ENCODE measurements around the gene ULBP3.

The ULBP3 gene

DNA sequence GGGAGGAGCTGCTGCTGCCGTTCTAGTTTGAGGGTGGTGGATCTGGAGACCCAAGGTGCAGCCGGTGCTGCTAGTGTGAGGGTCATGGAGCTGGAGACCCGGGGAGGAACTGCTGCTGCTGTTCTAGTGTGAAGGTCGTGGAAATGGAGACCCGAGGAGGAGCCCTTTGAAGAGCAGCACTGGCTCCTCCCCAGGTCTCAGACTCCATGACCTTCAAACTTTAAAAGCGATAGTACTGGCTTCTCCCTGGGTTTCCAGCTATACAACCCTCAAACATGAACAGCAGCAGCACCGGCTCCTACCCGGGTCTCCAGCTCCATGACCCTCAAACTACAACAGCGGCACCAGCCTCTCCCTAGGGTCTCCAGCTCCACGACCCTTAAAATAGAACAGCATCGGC lies 15.5 kb downstream of the ULBP3 start:
- TF ChIP-seq, protein P1, sequence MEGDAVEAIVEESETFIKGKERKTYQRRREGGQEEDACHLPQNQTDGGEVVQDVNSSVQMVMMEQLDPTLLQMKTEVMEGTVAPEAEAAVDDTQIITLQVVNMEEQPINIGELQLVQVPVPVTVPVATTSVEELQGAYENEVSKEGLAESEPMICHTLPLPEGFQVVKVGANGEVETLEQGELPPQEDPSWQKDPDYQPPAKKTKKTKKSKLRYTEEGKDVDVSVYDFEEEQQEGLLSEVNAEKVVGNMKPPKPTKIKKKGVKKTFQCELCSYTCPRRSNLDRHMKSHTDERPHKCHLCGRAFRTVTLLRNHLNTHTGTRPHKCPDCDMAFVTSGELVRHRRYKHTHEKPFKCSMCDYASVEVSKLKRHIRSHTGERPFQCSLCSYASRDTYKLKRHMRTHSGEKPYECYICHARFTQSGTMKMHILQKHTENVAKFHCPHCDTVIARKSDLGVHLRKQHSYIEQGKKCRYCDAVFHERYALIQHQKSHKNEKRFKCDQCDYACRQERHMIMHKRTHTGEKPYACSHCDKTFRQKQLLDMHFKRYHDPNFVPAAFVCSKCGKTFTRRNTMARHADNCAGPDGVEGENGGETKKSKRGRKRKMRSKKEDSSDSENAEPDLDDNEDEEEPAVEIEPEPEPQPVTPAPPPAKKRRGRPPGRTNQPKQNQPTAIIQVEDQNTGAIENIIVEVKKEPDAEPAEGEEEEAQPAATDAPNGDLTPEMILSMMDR (IDR thresholded peaks at IDR 0.05; ENCODE audit: low read length) = no peak
- TF ChIP-seq EZH2 (IDR thresholded peaks at IDR 0.05; ENCODE audit: borderline replicate concordance, low read length) = no peak
- H3K4me3 ChIP-seq (ENCODE audit: low read depth, low read length, poor library complexity, severe bottlenecking) = no peak overlapping the region

DNA sequence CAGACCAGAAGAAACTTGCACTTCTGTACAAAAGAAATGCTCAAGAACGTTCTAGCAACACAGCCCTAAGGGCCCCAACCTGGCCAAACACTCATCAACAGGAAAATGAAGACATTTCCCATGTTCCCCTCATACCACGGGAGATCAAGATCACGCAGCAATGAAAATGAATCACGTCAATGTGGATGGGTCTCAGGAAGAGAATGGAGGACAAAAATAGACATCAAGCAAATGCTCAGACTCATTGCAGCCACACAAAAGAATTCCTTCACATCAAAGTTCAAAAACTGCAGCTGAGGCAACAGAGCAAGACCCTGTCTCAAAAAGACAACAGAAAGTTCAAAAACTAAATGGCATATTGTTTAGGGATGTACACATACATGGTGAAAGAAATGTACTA lies 18.1 kb downstream of the ULBP3 start:
- Histone ChIP-seq H2AFZ (ENCODE audit: low read length) (no peak overlapping the region), H3K27ac (ENCODE audit: low read depth, low read length, poor library complexity, severe bottlenecking) (no peak overlapping the region), H3K36me3 (ENCODE audit: insufficient read depth, low read length) (no peaks in the 10 kb centered on the region), H3K27me3 (ENCODE audit: insufficient read depth, low read length) (no peaks in the 10 kb centered on the region), H3K9me2 (ENCODE audit: low read depth, low read length) (no peaks in the 10 kb centered on the region), H3F3A (ENCODE audit: insufficient read depth, low read length) (no peaks in the 10 kb centered on the region), H3K79me2 (ENCODE audit: insufficient read depth, low read length) (no peaks in the 10 kb centered on the region), H3K4me2 (ENCODE audit: low read length) (no peak overlapping the region), H3K9ac (ENCODE audit: low read length) (no peak overlapping the region), H3K4me3 (ENCODE audit: low read depth, low read length, poor library complexity, severe bottlenecking) (no peak overlapping the region), H3K4me1 (ENCODE audit: insufficient read depth, low read length, severe bottlenecking) (no peaks in the 10 kb centered on the region), H3K9me3 (ENCODE audit: low read length) (no peaks in the 10 kb centered on the region), H4K20me1 (ENCODE audit: insufficient read depth, low read length) (no peaks in the 10 kb centered on the region)
- no peak for TF ChIP-seq EZH2 (IDR thresholded peaks at IDR 0.05; ENCODE audit: borderline replicate concordance, low read length)

More for the DNA sequence above, 15.5 kb downstream of the ULBP3 start:
- no peak overlapping the region for H3K27ac ChIP-seq (ENCODE audit: low read depth, low read length, poor library complexity, severe bottlenecking)
- no peaks in the 10 kb centered on the region for H3K9me2 ChIP-seq (ENCODE audit: low read depth, low read length)
- H3K4me2 ChIP-seq (ENCODE audit: low read length) = no peak overlapping the region
- no peaks in the 10 kb centered on the region for H3K79me2 ChIP-seq (ENCODE audit: insufficient read depth, low read length)
- no peaks in the 10 kb centered on the region for H3K4me1 ChIP-seq (ENCODE audit: insufficient read depth, low read length, severe bottlenecking)
- H3K27me3 ChIP-seq (ENCODE audit: insufficient read depth, low read length) = no peaks in the 10 kb centered on the region
- no peaks in the 10 kb centered on the region for H3F3A ChIP-seq (ENCODE audit: insufficient read depth, low read length)
- no peak overlapping the region for H3K9ac ChIP-seq (ENCODE audit: low read length)
- no peaks in the 10 kb centered on the region for H3K36me3 ChIP-seq (ENCODE audit: insufficient read depth, low read length)
- no peaks in the 10 kb centered on the region for H3K9me3 ChIP-seq (ENCODE audit: low read length)
- H2AFZ ChIP-seq (ENCODE audit: low read length) = no peak overlapping the region
- H4K20me1 ChIP-seq (ENCODE audit: insufficient read depth, low read length) = no peaks in the 10 kb centered on the region

DNA sequence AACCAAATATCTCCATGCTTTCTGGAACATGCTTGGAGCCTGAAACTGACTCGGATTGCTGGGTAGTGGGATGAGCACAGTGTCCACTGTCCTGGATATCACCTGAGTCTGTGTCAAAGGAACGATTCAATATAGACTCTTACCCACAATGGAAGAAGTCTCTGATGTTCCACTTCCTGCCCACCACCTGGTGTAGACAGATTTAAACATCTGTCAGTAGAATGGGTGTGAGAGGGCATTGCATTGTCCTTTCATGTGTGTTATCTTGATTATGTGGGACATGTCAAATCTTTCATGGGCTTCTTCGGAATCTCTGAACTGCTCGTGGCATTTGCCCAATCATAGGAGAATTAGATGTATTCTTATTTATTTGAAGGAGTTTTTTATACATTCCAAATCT lies 20.8 kb downstream of the ULBP3 start:
- Histone ChIP-seq H4K20me1 (ENCODE audit: insufficient read depth, low read length) (no peaks in the 10 kb centered on the region), H3K9me2 (ENCODE audit: low read depth, low read length) (no peaks in the 10 kb centered on the region), H3K27ac (ENCODE audit: low read depth, low read length, poor library complexity, severe bottlenecking) (no peak overlapping the region), H3K9ac (ENCODE audit: low read length) (no peak overlapping the region), H3F3A (ENCODE audit: insufficient read depth, low read length) (no peaks in the 10 kb centered on the region), H3K4me2 (ENCODE audit: low read length) (no peak overlapping the region), H3K4me1 (ENCODE audit: insufficient read depth, low read length, severe bottlenecking) (no peaks in the 10 kb centered on the region), H3K27me3 (ENCODE audit: insufficient read depth, low read length) (no peaks in the 10 kb centered on the region), H3K36me3 (ENCODE audit: insufficient read depth, low read length) (no peaks in the 10 kb centered on the region), H3K79me2 (ENCODE audit: insufficient read depth, low read length) (no peaks in the 10 kb centered on the region), H3K9me3 (ENCODE audit: low read length) (no peaks in the 10 kb centered on the region), H2AFZ (ENCODE audit: low read length) (no peak overlapping the region), H3K4me3 (ENCODE audit: low read depth, low read length, poor library complexity, severe bottlenecking) (no peak overlapping the region)
- TF ChIP-seq EZH2 (IDR thresholded peaks at IDR 0.05; ENCODE audit: borderline replicate concordance, low read length) = no peak
- TF ChIP-seq, protein P1 (IDR thresholded peaks at IDR 0.05; ENCODE audit: low read length) = no peak

DNA sequence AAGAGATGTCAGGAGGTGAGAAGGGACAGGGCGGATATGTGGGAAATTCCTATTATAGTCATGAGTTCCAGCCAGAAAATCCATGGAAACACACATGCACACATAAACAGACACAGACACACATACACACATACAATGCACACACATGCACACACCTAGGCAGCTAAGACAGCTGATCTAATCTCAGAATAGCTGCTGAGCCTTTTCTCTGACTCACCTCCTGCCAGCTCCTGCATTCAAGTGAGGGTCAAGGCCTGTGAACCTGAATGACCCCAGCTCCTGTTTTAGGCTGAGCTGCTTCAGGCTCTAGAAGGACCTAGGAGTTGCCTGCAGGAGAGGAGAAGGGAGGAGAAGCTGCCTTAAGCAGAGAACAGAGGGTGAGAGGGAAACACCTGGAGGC lies 22.0 kb downstream of the ULBP3 start:
- Histone ChIP-seq H3K36me3 (ENCODE audit: insufficient read depth, low read length) (no peaks in the 10 kb centered on the region), H4K20me1 (ENCODE audit: insufficient read depth, low read length) (no peaks in the 10 kb centered on the region), H3K9me3 (ENCODE audit: low read length) (no peaks in the 10 kb centered on the region), H3K79me2 (ENCODE audit: insufficient read depth, low read length) (no peaks in the 10 kb centered on the region), H2AFZ (ENCODE audit: low read length) (no peak overlapping the region), H3K9ac (ENCODE audit: low read length) (no peak overlapping the region), H3K4me2 (ENCODE audit: low read length) (no peak overlapping the region), H3K27me3 (ENCODE audit: insufficient read depth, low read length) (no peaks in the 10 kb centered on the region), H3K27ac (ENCODE audit: low read depth, low read length, poor library complexity, severe bottlenecking) (no peak overlapping the region), H3K9me2 (ENCODE audit: low read depth, low read length) (no peaks in the 10 kb centered on the region), H3K4me3 (ENCODE audit: low read depth, low read length, poor library complexity, severe bottlenecking) (no peak overlapping the region), H3F3A (ENCODE audit: insufficient read depth, low read length) (no peaks in the 10 kb centered on the region), H3K4me1 (ENCODE audit: insufficient read depth, low read length, severe bottlenecking) (no peaks in the 10 kb centered on the region)
- TF ChIP-seq EZH2 (IDR thresholded peaks at IDR 0.05; ENCODE audit: borderline replicate concordance, low read length) = no peak
- TF ChIP-seq, protein P1 (IDR thresholded peaks at IDR 0.05; ENCODE audit: low read length) = no peak
